GM19328 (cell line): ENCODE data around the gene INCENP.

Experiments
- ATAC-seq: cut with Tn5 transposase; IDR thresholded peaks from one replicate; pipeline ENCODE4 v1.9.1; 2021; ENCODE audit warnings: mild to moderate bottlenecking, moderate library complexity; ENCODE audit not compliant: unreplicated experiment

The INCENP gene

GRCh38 chr11:62124186-62125113, 639 bp downstream of the INCENP start:
- peak; percentile 23 for ATAC-seq

- ATAC-seq = no peak
Measured at GRCh38 chr11:62125316-62125715, 1.5 kb downstream of the INCENP start.

- no peak for ATAC-seq
Measured at GRCh38 chr11:62125881-62126280, 2.1 kb downstream of the INCENP start.

GRCh38 chr11:62127426-62127825, 3.6 kb downstream of the INCENP start:
- ATAC-seq = no peak

- ATAC-seq = no peak
Measured at GRCh38 chr11:62127941-62128770, 4.3 kb downstream of the INCENP start.

GRCh38 chr11:62128835-62129234, 5.0 kb downstream of the INCENP start:
- no peak for ATAC-seq

GRCh38 chr11:62129590-62130282, 5.9 kb downstream of the INCENP start:
- ATAC-seq = no peak

GRCh38 chr11:62130283-62131169, 6.7 kb downstream of the INCENP start:
- ATAC-seq = no peak

GRCh38 chr11:62131170-62131464, 7.3 kb downstream of the INCENP start:
- no peak for ATAC-seq

- ATAC-seq = no peak
Measured at GRCh38 chr11:62132191-62132590, 8.4 kb downstream of the INCENP start.

GRCh38 chr11:62132689-62133293, 9.0 kb downstream of the INCENP start:
- no peak for ATAC-seq

GRCh38 chr11:62133328-62134065, 9.7 kb downstream of the INCENP start:
- no peak for ATAC-seq

GRCh38 chr11:62137276-62137861, 13.6 kb downstream of the INCENP start:
- no peak for ATAC-seq

GRCh38 chr11:62137881-62138629, 14.2 kb downstream of the INCENP start:
- ATAC-seq = no peak

GRCh38 chr11:62138630-62139425, 15.0 kb downstream of the INCENP start:
- ATAC-seq = no peak

GRCh38 chr11:62139526-62140303, 15.9 kb downstream of the INCENP start:
- no peak for ATAC-seq
